Pancreas (tissue), 10 donors: ENCODE results near the gene RABGAP1L. TPM values are rescaled to one million over a fixed set of nuclear protein-coding genes. Genes with fewer than 3 reads are reported as not detected.

Source experiments
- ATAC-seq, 4 donors: fragments of 200-7000 bp; cut with Tn5 transposase; one replicate each; pipeline versions ENCODE4 v1.8.0 to v1.9.1; 2020; ENCODE audit warnings: mild to moderate bottlenecking in 4 of 4, moderate library complexity in 4 of 4
- DNase-seq, 6 donors: peaks; one replicate each; pipeline ENCODE4 v3.0.0-alpha.2; 2020
- FAIRE-seq: peaks from 2 replicates; lab custom pipeline; 2012; peaks lifted over from hg19 to GRCh38; lab: Jason Lieb, UNC
- H3K27ac ChIP-seq, 4 donors: fragments of 200-600 bp; sonication (generic); 1 replicate in 3 of 4; 2 replicates in 1 of 4; pipeline versions ENCODE4 v1.5.0 to v1.8.0; 2020
- H3K27me3 ChIP-seq, 4 donors: fragments of 200-600 bp; one replicate each; pipeline ENCODE4 v1.8.0; 2021
- H3K36me3 ChIP-seq, 3 donors: fragments of 200-600 bp; sonication (generic) in 1 of 3; one replicate each; pipeline versions ENCODE4 v1.5.0 to v1.8.0; 2020 to 2021
- H3K4me1 ChIP-seq, 3 donors: fragments of 200-600 bp; one replicate each; pipeline ENCODE4 v1.8.0; 2021
- H3K4me3 ChIP-seq, 4 donors: fragments of 200-600 bp; sonication (generic) in 2 of 4; one replicate each; pipeline versions ENCODE4 v1.5.0 to v1.8.0; 2020 to 2021
- H3K9me3 ChIP-seq, 4 donors: fragments of 200-600 bp; one replicate each; pipeline ENCODE4 v1.8.0; 2021
- CTCF ChIP-seq, 4 donors: fragments of 200-600 bp; sonication (generic) in 3 of 4; IDR thresholded peaks; one replicate each; pipeline versions ENCODE4 v1.5.0 to v1.8.0; 2021; ENCODE audit warnings: antibody characterized with exemption in 4 of 4
- WGBS, 2 donors: extraction: QIAGEN DNeasy Blood & Tissue Kit; methylation state at CpG; one replicate each; pipeline ENCODE4 v1.1.7; 2013; 5-methylcytosine and 5-hydroxymethylcytosine counted together
- intact Hi-C, 3 donors: fragments of 100-400 bp; cut with DNase I; formaldehyde crosslinking; loops; one replicate each; pipeline versions ENCODE4 v1.11.1 to v1.14.2; 2022
- polyA plus RNA-seq, 2 donors: library from polyadenylated mRNA; stranded (reverse); fragments of 200-250 nt; gene quantifications; one replicate each; pipeline ENCODE4 v1.2.3, GENCODE V29; 2013
- total RNA-seq, 6 donors: library from RNA; stranded (reverse); fragmentation: NEBNext Ultra II Directional in 4 of 6; extraction: Animal tissue kit (Norgen Biotek cat#: 25700) in 4 of 6; gene quantifications; one replicate each; pipeline versions ENCODE4 v1.2.1 to v1.2.4, GENCODE V29; 2021 to 2023
- donor health status: healthy with polysubstance abuse.
- donor health status: DM: no; HTN: no; CAD: no; lungs with moderate emphysema.
- donor health status: DM: no; HTN: no; CAD: no.
- donor health status: control.
- donor health status: control.
- donor health status: Bipolar disorder and iron deficiency.
- donor health status: DM: yes; HTN: yes; CAD: no.
- donor health status: DM: no; HTN: no; CAD: no.
- donor health status: DM: no; HTN: no; CAD: no.
- donor health status: DM: yes; HTN: yes; CAD: no.

Gene RABGAP1L
- total and polyA plus RNA-seq, 8 donors, result 13.9 to 64.8 (median 36.1) TPM

- TF ChIP-seq CTCF (IDR thresholded peaks at IDR 0.05), result no peak
- H3K27me3 ChIP-seq, result no peaks in the 10 kb centered on the region
- 55 to 62% methylated on average over 4 of the region's 4 CpGs for WGBS, 2 donors
- ATAC-seq (no peak), FAIRE-seq (no peak), DNase-seq (no peak)
- no peaks in the 10 kb centered on the region for H3K36me3 ChIP-seq
- intact Hi-C loops, result no loop called here
- H3K27ac ChIP-seq, result no peak overlapping the region
- no peaks in the 10 kb centered on the region for H3K4me1 ChIP-seq
- no peak overlapping the region for H3K4me3 ChIP-seq
- no peaks in the 10 kb centered on the region for H3K9me3 ChIP-seq
Measured at GRCh38 chr1:174149216-174149615, 10.1 kb upstream of the RABGAP1L start.

- FAIRE-seq, result no peak
- no peak for TF ChIP-seq CTCF (IDR thresholded peaks at IDR 0.05)
- no peak overlapping the region for H3K4me3 ChIP-seq
- no peaks in the 10 kb centered on the region for H3K4me1 ChIP-seq
- H3K9me3 ChIP-seq, result no peaks in the 10 kb centered on the region
- no peak overlapping the region for H3K27ac ChIP-seq
- no peaks in the 10 kb centered on the region for H3K27me3 ChIP-seq
- no peak for ATAC-seq
- intact Hi-C loops, result no loop called here
- WGBS, 2 donors, result 85 to 98% methylated on average over 2 of the region's 2 CpGs
- no peaks in the 10 kb centered on the region for H3K36me3 ChIP-seq
- DNase-seq, result no peak
Measured at GRCh38 chr1:174150499-174150898, 8.8 kb upstream of the RABGAP1L start.

- H3K36me3 ChIP-seq, result no peaks in the 10 kb centered on the region
- no peak for ATAC-seq
- no peaks in the 10 kb centered on the region for H3K4me1 ChIP-seq
- no peaks in the 10 kb centered on the region for H3K9me3 ChIP-seq
- DNase-seq, result no peak
- no peak overlapping the region for H3K27ac ChIP-seq
- H3K27me3 ChIP-seq, result no peaks in the 10 kb centered on the region
- TF ChIP-seq CTCF (IDR thresholded peaks at IDR 0.05), result no peak
- 91 to 95% methylated on average over 1 of the region's 1 CpG for WGBS, 2 donors
- intact Hi-C loops, result no loop called here
- no peak for FAIRE-seq
- no peak overlapping the region for H3K4me3 ChIP-seq
Measured at GRCh38 chr1:174152427-174152826, 6.9 kb upstream of the RABGAP1L start.

- Histone ChIP-seq H3K4me1 (no peaks in the 10 kb centered on the region), H3K36me3 (no peaks in the 10 kb centered on the region), H3K27ac (no peak overlapping the region), H3K27me3 (no peaks in the 10 kb centered on the region), H3K9me3 (no peaks in the 10 kb centered on the region), H3K4me3 (no peak overlapping the region)
- intact Hi-C loops, result no loop called here
- 74 to 79% methylated on average over 5 of the region's 5 CpGs for WGBS, 2 donors
- no peak for TF ChIP-seq CTCF (IDR thresholded peaks at IDR 0.05)
- FAIRE-seq (no peak), DNase-seq (no peak), ATAC-seq (no peak)
Measured at GRCh38 chr1:174153085-174153824, 6.1 kb upstream of the RABGAP1L start.

- DNase-seq, result no peak
- FAIRE-seq, result no peak
- TF ChIP-seq CTCF (IDR thresholded peaks at IDR 0.05), result no peak
- no peaks in the 10 kb centered on the region for H3K36me3 ChIP-seq
- intact Hi-C loops, result no loop called here
- no peaks in the 10 kb centered on the region for H3K4me1 ChIP-seq
- no peaks in the 10 kb centered on the region for H3K9me3 ChIP-seq
- no peak for ATAC-seq
- no peak overlapping the region for H3K4me3 ChIP-seq
- H3K27ac ChIP-seq, result no peak overlapping the region
- no peaks in the 10 kb centered on the region for H3K27me3 ChIP-seq
Measured at GRCh38 chr1:174153825-174154107, 5.6 kb upstream of the RABGAP1L start.
